GM12875 (cell line): ENCODE results near the gene CRACR2B.

ENCODE experiments used
- H3K4me3 ChIP-seq: one replicate; pipeline ENCODE4 v1.5.1; 2011; ENCODE audit warnings: low read depth, low read length, control low read depth
- TF ChIP-seq, protein P1 (sequence below): IDR thresholded peaks from 2 replicates; pipeline ENCODE4 v1.5.1; 2011; ENCODE audit warnings: low read depth, mild to moderate bottlenecking, control low read depth, inconsistent platforms, low read length, moderate library complexity, borderline replicate concordance; ENCODE audit not compliant: insufficient read depth

CRACR2B gene

DNA sequence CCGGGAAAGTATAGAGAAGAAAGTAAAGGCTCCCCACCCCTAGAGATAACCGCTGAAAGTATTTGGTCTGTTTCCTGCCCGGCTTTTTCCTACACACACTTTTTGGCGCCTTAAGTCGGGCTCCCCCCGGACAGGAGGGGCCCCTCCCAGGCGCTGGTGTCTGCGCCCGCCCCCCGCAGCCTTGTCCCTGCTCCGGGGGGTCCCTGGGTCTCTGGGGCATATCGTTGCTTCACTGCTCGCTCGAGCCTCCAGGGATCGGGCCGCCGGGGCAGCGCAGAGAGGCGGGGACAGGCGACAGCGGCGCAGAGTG, 928 bp upstream of the CRACR2B start:
- H3K4me3 ChIP-seq: peak overlapping the region; percentile 55
- TF ChIP-seq, protein P1, sequence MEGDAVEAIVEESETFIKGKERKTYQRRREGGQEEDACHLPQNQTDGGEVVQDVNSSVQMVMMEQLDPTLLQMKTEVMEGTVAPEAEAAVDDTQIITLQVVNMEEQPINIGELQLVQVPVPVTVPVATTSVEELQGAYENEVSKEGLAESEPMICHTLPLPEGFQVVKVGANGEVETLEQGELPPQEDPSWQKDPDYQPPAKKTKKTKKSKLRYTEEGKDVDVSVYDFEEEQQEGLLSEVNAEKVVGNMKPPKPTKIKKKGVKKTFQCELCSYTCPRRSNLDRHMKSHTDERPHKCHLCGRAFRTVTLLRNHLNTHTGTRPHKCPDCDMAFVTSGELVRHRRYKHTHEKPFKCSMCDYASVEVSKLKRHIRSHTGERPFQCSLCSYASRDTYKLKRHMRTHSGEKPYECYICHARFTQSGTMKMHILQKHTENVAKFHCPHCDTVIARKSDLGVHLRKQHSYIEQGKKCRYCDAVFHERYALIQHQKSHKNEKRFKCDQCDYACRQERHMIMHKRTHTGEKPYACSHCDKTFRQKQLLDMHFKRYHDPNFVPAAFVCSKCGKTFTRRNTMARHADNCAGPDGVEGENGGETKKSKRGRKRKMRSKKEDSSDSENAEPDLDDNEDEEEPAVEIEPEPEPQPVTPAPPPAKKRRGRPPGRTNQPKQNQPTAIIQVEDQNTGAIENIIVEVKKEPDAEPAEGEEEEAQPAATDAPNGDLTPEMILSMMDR: no peak

DNA sequence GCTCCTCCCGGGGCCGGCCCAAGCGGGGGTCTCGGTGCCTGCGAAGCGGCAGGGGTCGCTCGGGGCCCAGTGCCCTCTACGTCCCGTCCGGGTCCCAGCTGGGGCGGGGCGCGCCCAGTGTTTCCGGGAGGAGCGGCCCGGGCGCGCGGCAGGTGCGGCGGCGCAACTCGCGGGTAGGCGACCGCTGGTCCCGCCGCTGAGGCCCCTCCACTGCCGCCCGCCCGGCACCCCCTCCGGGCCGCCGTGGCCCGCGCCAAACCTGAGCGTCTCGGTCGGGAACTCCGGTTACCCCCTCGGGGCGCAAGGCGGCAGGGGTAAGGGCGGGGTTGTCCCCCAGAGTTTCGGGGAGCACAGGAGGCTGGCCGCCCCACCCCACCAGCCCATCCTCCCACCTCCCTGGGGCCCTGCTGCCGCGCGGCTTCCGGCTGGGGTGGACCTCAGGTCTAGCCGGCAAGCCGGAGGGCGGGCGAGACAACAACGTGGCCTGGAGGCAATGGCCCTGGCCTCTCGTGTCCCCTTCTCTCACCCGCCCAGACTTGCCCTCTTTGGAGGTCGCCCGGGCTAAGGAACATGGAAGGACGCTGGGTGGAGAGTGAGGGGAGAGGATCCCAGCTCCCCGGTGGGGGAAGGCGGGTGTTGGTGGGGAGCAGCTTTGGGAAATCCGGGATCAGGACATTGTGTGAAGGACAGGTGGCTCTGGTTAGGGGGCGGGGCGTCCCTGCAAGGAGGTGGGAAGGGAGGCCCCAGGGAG, 398 bp upstream of the CRACR2B start:
- H3K4me3 ChIP-seq: peak overlapping the region; percentile 55
- TF ChIP-seq, protein P1: no peak

DNA sequence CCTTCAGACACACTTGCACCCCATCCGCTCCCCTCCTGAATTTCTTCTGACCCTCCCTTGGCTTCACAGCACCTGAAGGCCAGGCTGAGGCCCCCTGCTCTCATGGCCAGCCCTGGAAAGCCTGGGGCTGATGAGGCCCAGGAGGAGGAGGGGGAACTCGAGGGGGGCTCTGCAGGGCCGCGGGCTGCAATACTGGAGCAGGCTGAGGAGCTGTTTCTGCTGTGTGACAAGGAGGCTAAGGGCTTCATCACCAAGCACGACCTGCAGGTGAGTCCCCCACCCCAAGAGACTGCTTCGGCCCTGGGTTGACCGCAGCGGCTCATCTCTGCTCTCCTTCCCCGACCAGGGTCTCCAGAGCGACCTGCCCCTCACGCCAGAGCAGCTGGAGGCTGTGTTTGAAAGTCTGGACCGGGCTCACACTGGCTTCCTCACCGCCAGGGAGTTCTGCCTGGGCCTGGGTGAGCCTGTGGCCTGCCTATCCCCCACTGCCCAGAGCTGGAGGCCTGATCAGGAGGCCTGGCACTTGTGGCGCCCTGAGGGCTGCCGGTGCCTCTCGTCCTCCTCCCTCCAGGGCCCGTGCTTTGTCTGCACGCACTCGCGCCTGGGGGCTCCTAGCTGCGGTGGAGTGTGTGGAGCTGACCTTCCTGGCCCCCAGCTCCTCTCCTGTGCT, 922 bp downstream of the CRACR2B start:
- TF ChIP-seq, protein P1: no peak
- no peak overlapping the region for H3K4me3 ChIP-seq

DNA sequence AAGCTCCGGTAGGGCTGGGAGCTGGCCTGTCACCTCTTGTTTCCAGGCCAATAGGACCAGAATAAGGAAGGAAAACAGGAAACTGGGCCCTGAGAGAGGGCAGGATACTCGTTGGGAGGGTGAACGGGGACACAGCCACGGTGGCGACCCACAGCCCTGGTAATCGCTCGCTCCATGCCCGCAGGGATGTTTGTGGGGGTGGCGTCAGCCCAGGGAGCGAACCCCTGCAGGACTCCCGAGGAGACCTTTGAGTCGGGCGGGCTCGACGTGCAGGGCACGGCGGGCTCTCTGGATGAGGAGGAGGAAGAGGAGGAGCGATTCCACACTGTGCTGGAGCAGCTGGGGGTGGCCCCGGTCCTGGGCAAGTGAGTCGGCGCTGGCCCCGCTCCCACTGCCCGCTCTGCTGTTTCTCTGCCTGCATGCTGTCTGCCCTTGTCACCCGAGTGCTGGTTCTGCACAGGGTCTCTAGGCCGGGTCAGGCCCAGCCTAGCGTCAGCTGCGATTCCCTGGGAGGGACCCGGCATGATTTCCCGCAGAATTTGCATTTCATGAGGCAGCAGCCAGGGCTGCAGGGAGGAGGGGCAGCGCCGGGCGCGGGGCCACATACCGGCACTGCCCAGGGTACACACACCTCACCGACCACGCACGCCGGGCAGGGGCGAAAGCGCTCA, 1.6 kb downstream of the CRACR2B start:
- peak overlapping the region; percentile 32 for H3K4me3 ChIP-seq
- TF ChIP-seq, protein P1: no peak

DNA sequence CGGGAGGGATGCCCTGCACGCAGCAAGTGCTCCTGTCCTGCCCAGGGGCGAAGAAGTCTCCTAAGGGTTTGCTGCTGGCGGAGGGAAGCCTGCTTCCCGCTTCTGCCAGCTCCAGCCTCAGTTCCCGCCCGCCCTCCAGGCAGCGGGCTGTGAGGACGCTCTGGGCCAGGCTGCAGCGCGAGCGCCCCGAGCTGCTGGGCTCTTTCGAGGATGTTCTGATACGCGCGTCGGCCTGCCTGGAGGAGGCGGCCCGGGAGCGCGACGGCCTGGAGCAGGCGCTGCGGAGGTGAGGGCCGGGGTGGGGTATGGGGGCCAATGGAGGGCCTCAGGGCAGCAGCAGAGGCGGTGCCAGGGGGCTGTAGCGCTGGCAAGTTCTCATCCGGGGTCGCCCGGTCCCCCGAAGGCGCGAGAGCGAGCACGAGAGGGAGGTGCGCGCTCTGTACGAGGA, 2.2 kb downstream of the CRACR2B start:
- H3K4me3 ChIP-seq: peak overlapping the region; percentile 32
- TF ChIP-seq, protein P1: no peak

DNA sequence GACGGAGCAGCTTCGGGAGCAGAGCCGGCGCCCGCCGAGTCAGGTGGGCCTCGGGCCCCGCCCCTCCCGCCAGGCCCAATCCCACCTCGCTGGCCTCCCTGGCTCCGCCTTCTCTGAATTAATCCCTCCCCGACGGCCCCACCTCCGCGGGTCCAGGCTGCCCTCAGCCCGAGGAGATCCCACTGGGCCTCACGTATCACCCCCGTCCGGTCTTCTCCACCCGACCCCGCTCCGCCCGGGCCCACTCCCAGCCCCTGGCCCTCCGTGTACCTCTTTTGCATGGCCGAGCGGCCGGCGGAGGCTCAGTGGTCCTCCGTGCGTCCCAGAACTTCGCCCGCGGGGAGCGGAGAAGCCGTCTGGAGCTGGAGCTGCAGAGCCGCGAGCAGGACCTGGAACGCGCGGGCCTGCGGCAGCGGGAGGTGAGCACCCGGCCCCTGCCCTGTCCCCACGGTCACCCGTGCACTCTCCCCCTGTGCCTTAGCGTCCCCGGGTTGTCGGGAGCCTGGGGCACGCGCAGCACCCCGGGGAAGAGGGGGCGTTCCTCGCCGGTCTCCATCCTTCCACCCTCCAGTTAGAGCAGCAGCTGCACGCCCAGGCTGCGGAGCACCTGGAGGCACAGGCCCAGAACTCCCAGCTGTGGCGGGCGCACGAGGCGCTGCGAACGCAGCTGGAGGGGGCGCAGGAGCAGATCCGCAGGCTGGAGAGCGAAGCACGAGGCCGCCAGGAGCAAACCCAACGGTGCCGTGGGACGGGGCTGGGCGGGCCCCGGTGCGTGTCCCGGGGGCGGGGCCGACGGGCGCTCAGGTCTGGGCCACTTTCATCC, 2.8 kb downstream of the CRACR2B start:
- peak overlapping the region; percentile 32 for H3K4me3 ChIP-seq
- TF ChIP-seq, protein P1: no peak
